ENCODE results near the gene SUB1.
"Not testable (repeated sequence)": the region's sequence is repeated elsewhere in the genome, so short reads cannot be mapped to it uniquely, and the experiment has no call there.

SUB1 gene

DNA sequence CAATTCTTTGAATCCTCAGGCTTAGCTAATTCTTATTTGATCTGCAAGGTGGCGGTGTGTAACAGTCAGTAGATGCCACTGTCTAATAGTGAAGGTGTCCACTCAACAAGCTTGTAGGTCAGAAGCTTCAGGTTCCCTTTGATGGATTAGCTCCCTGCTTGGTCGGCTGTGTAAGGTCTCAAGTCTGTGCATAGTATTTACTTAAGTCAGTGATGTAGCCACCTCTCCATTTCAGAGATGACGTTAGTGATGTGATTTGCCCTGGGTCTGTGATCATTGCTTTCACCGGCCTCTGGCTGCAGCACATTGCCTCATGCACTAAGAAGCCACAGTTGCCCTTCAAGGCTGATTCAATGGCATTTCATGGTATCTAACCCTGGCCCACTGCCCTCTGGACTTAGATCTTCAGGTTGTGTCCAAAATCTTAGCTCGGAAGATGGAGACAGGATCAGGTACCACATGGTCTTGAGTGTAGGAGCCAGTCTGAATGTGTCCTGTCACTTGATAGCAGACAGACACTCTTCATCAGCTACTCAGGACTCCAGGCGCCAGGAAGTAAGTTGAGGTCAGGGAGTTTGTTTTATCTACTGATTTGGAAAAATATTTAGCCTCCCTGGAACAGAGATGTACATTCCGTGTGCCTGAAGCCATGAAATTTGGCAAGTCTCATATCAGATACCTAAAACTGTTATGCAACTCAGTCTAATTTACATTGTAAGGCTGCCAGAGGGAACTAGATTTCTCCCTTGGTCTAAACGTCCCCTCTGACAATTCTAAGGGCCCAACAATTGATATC lies 42.9 kb downstream of the SUB1 start:
- H3K9ac ChIP-seq (ENCODE audit: low read length), result no peak overlapping the region
- no peaks in the 10 kb centered on the region for H3K36me3 ChIP-seq (ENCODE audit: control insufficient read depth, insufficient read depth, low read length)
- no peak for DNase-seq
- no peak overlapping the region for H2BK5ac ChIP-seq (ENCODE audit: low read length)
- H3K27me3 ChIP-seq (ENCODE audit: insufficient read depth, low read length, poor library complexity), result no peaks in the 10 kb centered on the region
- no peak overlapping the region for H4K5ac ChIP-seq (ENCODE audit: low read length)
- H4K8ac ChIP-seq (ENCODE audit: low read depth, low read length), result no peak overlapping the region
- H3K27ac ChIP-seq (ENCODE audit: low read depth, low read length), result no peak overlapping the region
- no peak overlapping the region for H3K4me2 ChIP-seq (ENCODE audit: low read length)
- H3K79me1 ChIP-seq (ENCODE audit: low read length), result no peaks in the 10 kb centered on the region
- no CpG with 5 or more reads among the region's 8 CpGs for WGBS (ENCODE audit: extremely low coverage, insufficient coverage, low lambda C conversion rate)
- H3K4me1 ChIP-seq (ENCODE audit: control insufficient read depth, low read depth, low read length), result peaks cover 2% of the 10 kb centered on the region
- no peaks in the 10 kb centered on the region for H3K79me2 ChIP-seq (ENCODE audit: control insufficient read depth, insufficient read depth, low read length)
- H3K4me3 ChIP-seq (ENCODE audit: low read length), result no peak overlapping the region
- H3K56ac ChIP-seq (ENCODE audit: low read length), result no peak overlapping the region
- H2AK5ac ChIP-seq (ENCODE audit: low read length), result no peak overlapping the region
- H3K4ac ChIP-seq (ENCODE audit: low read depth, low read length), result no peak overlapping the region
- H3K23ac ChIP-seq (ENCODE audit: low read length), result no peak overlapping the region
- H2BK15ac ChIP-seq (replicated peaks; ENCODE audit: low read depth), result no peak overlapping the region
- H2BK120ac ChIP-seq (ENCODE audit: low read depth, low read length), result no peak overlapping the region
- H3K18ac ChIP-seq (ENCODE audit: low read length), result no peak overlapping the region

DNA sequence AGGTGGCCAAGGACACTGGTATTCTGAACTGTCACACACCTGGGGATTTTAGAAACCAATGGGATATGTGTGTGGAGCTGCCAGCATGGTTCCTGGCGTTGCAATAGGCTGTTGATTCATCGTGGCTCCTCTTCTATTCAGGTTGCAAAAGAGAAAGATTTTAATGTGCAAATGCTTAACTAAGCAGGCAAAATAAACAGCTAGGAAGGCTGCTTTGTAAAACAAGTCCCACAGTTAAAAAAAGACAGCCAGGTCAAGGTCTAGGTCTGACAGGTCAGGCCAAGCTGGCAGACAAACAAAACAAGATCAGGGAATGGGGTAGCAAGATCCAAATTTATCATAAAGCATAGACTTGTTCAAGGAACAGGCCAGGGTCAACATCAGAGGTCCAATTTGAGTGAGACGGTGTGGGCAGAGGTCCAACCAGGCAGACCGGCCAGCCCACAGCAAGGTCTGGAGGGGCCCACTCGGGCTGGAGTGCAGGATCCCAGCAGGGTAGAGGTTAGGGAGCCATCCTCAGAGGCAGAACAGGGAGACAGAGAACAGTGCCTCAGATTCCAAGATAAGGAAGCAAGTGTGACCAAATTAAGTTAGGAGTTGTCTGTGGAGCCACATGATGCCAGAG lies 45.6 kb downstream of the SUB1 start:
- no CpG with 5 or more reads among the region's 5 CpGs for WGBS (ENCODE audit: extremely low coverage, insufficient coverage, low lambda C conversion rate)
- Histone ChIP-seq H3K27ac (ENCODE audit: low read depth, low read length) (no peak overlapping the region), H2BK120ac (ENCODE audit: low read depth, low read length) (no peak overlapping the region), H3K79me2 (ENCODE audit: control insufficient read depth, insufficient read depth, low read length) (no peaks in the 10 kb centered on the region), H2AK5ac (ENCODE audit: low read length) (no peak overlapping the region), H4K5ac (ENCODE audit: low read length) (no peak overlapping the region), H2BK5ac (ENCODE audit: low read length) (no peak overlapping the region), H3K56ac (ENCODE audit: low read length) (no peak overlapping the region), H3K4me1 (ENCODE audit: control insufficient read depth, low read depth, low read length) (peaks cover 2% of the 10 kb centered on the region), H3K4me2 (ENCODE audit: low read length) (no peak overlapping the region), H3K9ac (ENCODE audit: low read length) (no peak overlapping the region), H4K8ac (ENCODE audit: low read depth, low read length) (no peak overlapping the region), H3K79me1 (ENCODE audit: low read length) (no peaks in the 10 kb centered on the region), H3K4me3 (ENCODE audit: low read length) (no peak overlapping the region), H3K4ac (ENCODE audit: low read depth, low read length) (no peak overlapping the region), H3K36me3 (ENCODE audit: control insufficient read depth, insufficient read depth, low read length) (no peaks in the 10 kb centered on the region), H3K23ac (ENCODE audit: low read length) (no peak overlapping the region), H2BK15ac (replicated peaks; ENCODE audit: low read depth) (no peak overlapping the region), H3K18ac (ENCODE audit: low read length) (no peak overlapping the region), H3K27me3 (ENCODE audit: insufficient read depth, low read length, poor library complexity) (no peaks in the 10 kb centered on the region)
- no peak for DNase-seq

DNA sequence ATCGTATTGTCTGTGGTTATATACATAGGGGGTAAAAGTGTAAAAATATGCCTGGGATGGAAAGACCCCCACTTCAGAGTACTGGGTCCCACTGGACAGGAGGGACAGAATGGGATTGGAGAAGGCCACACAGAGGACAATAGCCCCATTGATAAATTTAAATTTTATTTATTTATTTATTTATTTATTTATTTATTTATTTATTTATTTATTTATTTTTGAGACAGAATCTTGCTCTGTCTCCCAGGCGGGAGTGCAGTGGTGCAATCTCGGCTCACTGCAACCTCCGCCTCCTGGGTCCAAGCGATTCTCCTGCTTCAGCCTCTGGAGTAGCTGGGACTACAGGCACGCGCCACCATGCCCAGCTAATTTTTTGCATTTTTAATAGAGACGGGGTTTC lies 47.7 kb downstream of the SUB1 start:
- H3K79me2 ChIP-seq (ENCODE audit: control insufficient read depth, insufficient read depth, low read length); H2BK15ac ChIP-seq (replicated peaks; ENCODE audit: low read depth); H3K56ac ChIP-seq (ENCODE audit: low read length); H2AK5ac ChIP-seq (ENCODE audit: low read length); H4K8ac ChIP-seq (ENCODE audit: low read depth, low read length); H3K4ac ChIP-seq (ENCODE audit: low read depth, low read length); H3K9ac ChIP-seq (ENCODE audit: low read length); H3K4me3 ChIP-seq (ENCODE audit: low read length); H4K5ac ChIP-seq (ENCODE audit: low read length); H3K36me3 ChIP-seq (ENCODE audit: control insufficient read depth, insufficient read depth, low read length); H3K18ac ChIP-seq (ENCODE audit: low read length); H3K4me1 ChIP-seq (ENCODE audit: control insufficient read depth, low read depth, low read length); H3K27me3 ChIP-seq (ENCODE audit: insufficient read depth, low read length, poor library complexity); H3K27ac ChIP-seq (ENCODE audit: low read depth, low read length); H3K4me2 ChIP-seq (ENCODE audit: low read length); H3K23ac ChIP-seq (ENCODE audit: low read length); H2BK5ac ChIP-seq (ENCODE audit: low read length); H2BK120ac ChIP-seq (ENCODE audit: low read depth, low read length); DNase-seq; H3K79me1 ChIP-seq (ENCODE audit: low read length): not testable (repeated sequence)
- 100% methylated on average over 1 of the region's 8 CpGs for WGBS (ENCODE audit: extremely low coverage, insufficient coverage, low lambda C conversion rate)

DNA sequence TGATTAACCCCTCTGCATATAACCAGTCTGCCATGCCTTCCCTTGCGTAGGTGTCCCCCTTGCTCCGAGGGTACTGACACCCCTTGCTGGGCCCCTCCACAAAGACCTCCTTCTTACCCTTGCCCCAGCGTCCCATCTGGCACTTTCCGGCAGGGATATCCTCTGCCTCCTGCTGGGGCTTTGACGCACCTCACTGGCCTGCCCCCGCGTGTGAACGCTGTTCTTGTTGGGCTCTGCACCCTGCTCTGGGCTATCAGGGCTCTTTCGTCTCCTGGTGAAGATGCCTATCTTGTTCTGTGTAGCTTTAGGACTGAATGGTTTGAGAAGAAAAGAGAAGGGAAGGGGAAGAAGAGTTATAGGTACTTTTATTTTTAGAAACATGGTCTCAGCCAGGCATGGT lies 53.0 kb downstream of the SUB1 start:
- H4K5ac ChIP-seq (ENCODE audit: low read length), result no peak overlapping the region
- H3K36me3 ChIP-seq (ENCODE audit: control insufficient read depth, insufficient read depth, low read length), result no peaks in the 10 kb centered on the region
- H3K4me2 ChIP-seq (ENCODE audit: low read length), result no peak overlapping the region
- H3K18ac ChIP-seq (ENCODE audit: low read length), result no peak overlapping the region
- no peak overlapping the region for H3K9ac ChIP-seq (ENCODE audit: low read length)
- no peak for DNase-seq
- no peak overlapping the region for H2BK120ac ChIP-seq (ENCODE audit: low read depth, low read length)
- no peak overlapping the region for H3K56ac ChIP-seq (ENCODE audit: low read length)
- no peak overlapping the region for H3K23ac ChIP-seq (ENCODE audit: low read length)
- no peak overlapping the region for H4K8ac ChIP-seq (ENCODE audit: low read depth, low read length)
- H2AK5ac ChIP-seq (ENCODE audit: low read length), result no peak overlapping the region
- no CpG with 5 or more reads among the region's 9 CpGs for WGBS (ENCODE audit: extremely low coverage, insufficient coverage, low lambda C conversion rate)
- H3K4me3 ChIP-seq (ENCODE audit: low read length), result no peak overlapping the region
- no peaks in the 10 kb centered on the region for H3K79me2 ChIP-seq (ENCODE audit: control insufficient read depth, insufficient read depth, low read length)
- no peak overlapping the region for H2BK5ac ChIP-seq (ENCODE audit: low read length)
- no peaks in the 10 kb centered on the region for H3K27me3 ChIP-seq (ENCODE audit: insufficient read depth, low read length, poor library complexity)
- H3K4ac ChIP-seq (ENCODE audit: low read depth, low read length), result no peak overlapping the region
- no peaks in the 10 kb centered on the region for H3K79me1 ChIP-seq (ENCODE audit: low read length)
- no peak overlapping the region for H2BK15ac ChIP-seq (replicated peaks; ENCODE audit: low read depth)
- H3K27ac ChIP-seq (ENCODE audit: low read depth, low read length), result no peak overlapping the region
- no peaks in the 10 kb centered on the region for H3K4me1 ChIP-seq (ENCODE audit: control insufficient read depth, low read depth, low read length)

- no peak overlapping the region for H3K27ac ChIP-seq (ENCODE audit: low read depth, low read length)
- H3K79me2 ChIP-seq (ENCODE audit: control insufficient read depth, insufficient read depth, low read length), result no peaks in the 10 kb centered on the region
- H3K23ac ChIP-seq (ENCODE audit: low read length), result no peak overlapping the region
- no peak overlapping the region for H3K4me2 ChIP-seq (ENCODE audit: low read length)
- H3K79me1 ChIP-seq (ENCODE audit: low read length), result no peaks in the 10 kb centered on the region
- H3K27me3 ChIP-seq (ENCODE audit: insufficient read depth, low read length, poor library complexity), result no peaks in the 10 kb centered on the region
- H4K8ac ChIP-seq (ENCODE audit: low read depth, low read length), result no peak overlapping the region
- H3K18ac ChIP-seq (ENCODE audit: low read length), result no peak overlapping the region
- no peak overlapping the region for H2BK5ac ChIP-seq (ENCODE audit: low read length)
- no peak overlapping the region for H3K9ac ChIP-seq (ENCODE audit: low read length)
- no peak for DNase-seq
- H2AK5ac ChIP-seq (ENCODE audit: low read length), result no peak overlapping the region
- no peak overlapping the region for H4K5ac ChIP-seq (ENCODE audit: low read length)
- H3K4ac ChIP-seq (ENCODE audit: low read depth, low read length), result no peak overlapping the region
- no peak overlapping the region for H2BK120ac ChIP-seq (ENCODE audit: low read depth, low read length)
- no CpG with 5 or more reads among the region's 3 CpGs for WGBS (ENCODE audit: extremely low coverage, insufficient coverage, low lambda C conversion rate)
- no peak overlapping the region for H3K56ac ChIP-seq (ENCODE audit: low read length)
- no peaks in the 10 kb centered on the region for H3K36me3 ChIP-seq (ENCODE audit: control insufficient read depth, insufficient read depth, low read length)
- H3K4me1 ChIP-seq (ENCODE audit: control insufficient read depth, low read depth, low read length), result no peaks in the 10 kb centered on the region
- H2BK15ac ChIP-seq (replicated peaks; ENCODE audit: low read depth), result no peak overlapping the region
- H3K4me3 ChIP-seq (ENCODE audit: low read length), result no peak overlapping the region
These were observed 54.6 kb downstream of the SUB1 start for GRCh38 chr5:32639943-32640342.

Measured in mesendoderm (in vitro differentiated cells).